IPS DF 19.7 (cell line): ENCODE data around the gene SLC66A2.

ENCODE experiments used
- DNase-seq: peaks from one replicate; pipeline ENCODE4 v3.0.0-alpha.2; 2013; ENCODE audit warnings: low read depth, low spot score

Gene SLC66A2

GRCh38 chr18:79904357-79905147 lies 46.9 kb downstream of the SLC66A2 start:
- DNase-seq: no peak

- DNase-seq: no peak
Observed at GRCh38 chr18:79903787-79904356, 47.6 kb downstream of the SLC66A2 start.

GRCh38 chr18:79903071-79903635 lies 48.3 kb downstream of the SLC66A2 start:
- no peak for DNase-seq

GRCh38 chr18:79902640-79903039 lies 48.8 kb downstream of the SLC66A2 start:
- no peak for DNase-seq

- DNase-seq: no peak
Observed at GRCh38 chr18:79902075-79902474, 49.4 kb downstream of the SLC66A2 start.

GRCh38 chr18:79901665-79902064 lies 49.8 kb downstream of the SLC66A2 start:
- DNase-seq: no peak

- no peak for DNase-seq
Observed at GRCh38 chr18:79900610-79901570, 50.6 kb downstream of the SLC66A2 start.

GRCh38 chr18:79899609-79900445 lies 51.6 kb downstream of the SLC66A2 start:
- no peak for DNase-seq

GRCh38 chr18:79898952-79899608 lies 52.4 kb downstream of the SLC66A2 start:
- no peak for DNase-seq

- DNase-seq: no peak
Observed at GRCh38 chr18:79897940-79898625, 53.4 kb downstream of the SLC66A2 start.

GRCh38 chr18:79896738-79897137 lies 54.7 kb downstream of the SLC66A2 start:
- no peak for DNase-seq

- no peak for DNase-seq
Observed at GRCh38 chr18:79890674-79891073, 60.8 kb downstream of the SLC66A2 start.

- no peak for DNase-seq
Observed at GRCh38 chr18:79889569-79889968, 61.9 kb downstream of the SLC66A2 start.

GRCh38 chr18:79888016-79888415 lies 63.4 kb downstream of the SLC66A2 start:
- DNase-seq: no peak

- no peak for DNase-seq
Observed at GRCh38 chr18:79887181-79888000, 64.1 kb downstream of the SLC66A2 start.

- DNase-seq: no peak
Observed at GRCh38 chr18:79884963-79885728, 66.3 kb downstream of the SLC66A2 start.

- DNase-seq: no peak
Observed at GRCh38 chr18:79884294-79884962, 67.0 kb downstream of the SLC66A2 start.
